ENCODE measurements around the gene FOXB2. TPM values are rescaled to one million over a fixed set of nuclear protein-coding genes. Genes with fewer than 3 reads are reported as not detected.

Gene FOXB2
- total and polyA plus RNA-seq, 2 of the 13 experiments (the other 11 are each of a cell fraction or from before 2014, with no cell fraction given), result not detected

GRCh38 chr9:76984486-76984885 lies 35.0 kb upstream of the FOXB2 start:
- H3K4me2 ChIP-seq (ENCODE audit: low read depth, low read length), result no peak overlapping the region
- DNase-seq (ENCODE audit: low spot score) (no peak), FAIRE-seq (no peak), ATAC-seq (no peak)
- no peaks in the 10 kb centered on the region for H3K36me3 ChIP-seq (replicated peaks in 1 of 2; ENCODE audit: control insufficient read depth in 1 of 2, insufficient read depth in 2 of 2, low read length in 2 of 2)
- H3K9ac ChIP-seq (ENCODE audit: insufficient read depth, low read depth, low read length), result no peak overlapping the region
- ChIA-PET POLR2A (no interaction called here), CTCF (ENCODE audit: low intra/inter-chr PET ratio, low total read pairs) (no interaction called here)
- no TSS peak for BruUV-seq (replicated peaks)
- no peaks in the 10 kb centered on the region for H3K4me1 ChIP-seq (ENCODE audit: insufficient read depth, low read length)
- TF ChIP-seq NFYC (CRISPR knock-in tag; IDR thresholded peaks at IDR 0.05) (no peak), ZNF333 (CRISPR knock-in tag; IDR thresholded peaks at IDR 0.05; ENCODE audit: borderline replicate concordance) (no peak), POLR2AphosphoS2 (IDR thresholded peaks at IDR 0.05; ENCODE audit: low read depth, low read length) (no peak), KDM1A (CRISPR knock-in tag; IDR thresholded peaks at IDR 0.05) (no peak), MLLT10 (CRISPR knock-in tag; IDR thresholded peaks at IDR 0.05) (no peak), DBP (CRISPR knock-in tag; IDR thresholded peaks at IDR 0.05; ENCODE audit: not compliant biosample characterization) (no peak), ZNF510 (CRISPR knock-in tag; IDR thresholded peaks at IDR 0.05; ENCODE audit: low read depth) (no peak), TMF1 (CRISPR knock-in tag; IDR thresholded peaks at IDR 0.05; ENCODE audit: low read depth) (no peak), ARID2 (CRISPR knock-in tag; IDR thresholded peaks at IDR 0.05; ENCODE audit: borderline replicate concordance) (no peak), RELA (CRISPR knock-in tag; IDR thresholded peaks at IDR 0.05) (no peak), ZNF7 (CRISPR knock-in tag; IDR thresholded peaks at IDR 0.05) (no peak), RBAK (CRISPR knock-in tag; IDR thresholded peaks at IDR 0.05) (no peak), RARG (CRISPR knock-in tag; IDR thresholded peaks at IDR 0.05; ENCODE audit: low read depth) (no peak), ZNF468 (CRISPR knock-in tag; IDR thresholded peaks at IDR 0.05) (no peak), DRAP1 (CRISPR knock-in tag; IDR thresholded peaks at IDR 0.05) (no peak), ZNF282 (IDR thresholded peaks at IDR 0.05; ENCODE audit: partially characterized antibody) (no peak), ZSCAN30 (CRISPR knock-in tag; IDR thresholded peaks at IDR 0.05) (no peak)
- TF ChIP-seq, protein P1, sequence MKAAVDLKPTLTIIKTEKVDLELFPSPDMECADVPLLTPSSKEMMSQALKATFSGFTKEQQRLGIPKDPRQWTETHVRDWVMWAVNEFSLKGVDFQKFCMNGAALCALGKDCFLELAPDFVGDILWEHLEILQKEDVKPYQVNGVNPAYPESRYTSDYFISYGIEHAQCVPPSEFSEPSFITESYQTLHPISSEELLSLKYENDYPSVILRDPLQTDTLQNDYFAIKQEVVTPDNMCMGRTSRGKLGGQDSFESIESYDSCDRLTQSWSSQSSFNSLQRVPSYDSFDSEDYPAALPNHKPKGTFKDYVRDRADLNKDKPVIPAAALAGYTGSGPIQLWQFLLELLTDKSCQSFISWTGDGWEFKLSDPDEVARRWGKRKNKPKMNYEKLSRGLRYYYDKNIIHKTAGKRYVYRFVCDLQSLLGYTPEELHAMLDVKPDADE (CRISPR knock-in tag; IDR thresholded peaks at IDR 0.05), result no peak
- TF ChIP-seq, protein P2, sequence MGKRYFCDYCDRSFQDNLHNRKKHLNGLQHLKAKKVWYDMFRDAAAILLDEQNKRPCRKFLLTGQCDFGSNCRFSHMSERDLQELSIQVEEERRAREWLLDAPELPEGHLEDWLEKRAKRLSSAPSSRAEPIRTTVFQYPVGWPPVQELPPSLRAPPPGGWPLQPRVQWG (CRISPR knock-in tag; IDR thresholded peaks at IDR 0.05; ENCODE audit: borderline replicate concordance, low read depth), result no peak
- H3K27ac ChIP-seq (ENCODE audit: extremely low read length, insufficient read depth, low read length), result no peak overlapping the region
- in situ Hi-C loops (cut with HindIII; ENCODE audit: extremely low pct_ligation_motif_present, low pct_unique_long_range_greater_than_20kb), result loop anchor here (10.0 kb wide), 1 partner anchor 180 kb away; no protein-coding TSS in a partner anchor
- no peaks in the 10 kb centered on the region for H3K79me2 ChIP-seq (ENCODE audit: insufficient read depth, low read length)
- no peak overlapping the region for H3K4me3 ChIP-seq (replicated peaks in 1 of 3; ENCODE audit: insufficient read depth in 1 of 3, low read depth in 2 of 3, low read length in 3 of 3)
- WGBS (ENCODE audit: low lambda C conversion rate), result 2% methylated on average over 4 of the region's 4 CpGs
- no peaks in the 10 kb centered on the region for H3K9me3 ChIP-seq (ENCODE audit: low read length)
- H3K27me3 ChIP-seq (ENCODE audit: control insufficient read depth in 1 of 2, insufficient read depth in 2 of 2, low read length in 2 of 2), result no peaks in the 10 kb centered on the region
- intact Hi-C loops (cut with micrococcal nuclease; ENCODE audit: unreplicated experiment), result no loop called here
- H2AFZ ChIP-seq (ENCODE audit: low read length), result no peak overlapping the region
- no peaks in the 10 kb centered on the region for H4K20me1 ChIP-seq (ENCODE audit: insufficient read depth, low read length)
